Measurements from ENCODE around the gene CYB561.

Gene CYB561

DNA sequence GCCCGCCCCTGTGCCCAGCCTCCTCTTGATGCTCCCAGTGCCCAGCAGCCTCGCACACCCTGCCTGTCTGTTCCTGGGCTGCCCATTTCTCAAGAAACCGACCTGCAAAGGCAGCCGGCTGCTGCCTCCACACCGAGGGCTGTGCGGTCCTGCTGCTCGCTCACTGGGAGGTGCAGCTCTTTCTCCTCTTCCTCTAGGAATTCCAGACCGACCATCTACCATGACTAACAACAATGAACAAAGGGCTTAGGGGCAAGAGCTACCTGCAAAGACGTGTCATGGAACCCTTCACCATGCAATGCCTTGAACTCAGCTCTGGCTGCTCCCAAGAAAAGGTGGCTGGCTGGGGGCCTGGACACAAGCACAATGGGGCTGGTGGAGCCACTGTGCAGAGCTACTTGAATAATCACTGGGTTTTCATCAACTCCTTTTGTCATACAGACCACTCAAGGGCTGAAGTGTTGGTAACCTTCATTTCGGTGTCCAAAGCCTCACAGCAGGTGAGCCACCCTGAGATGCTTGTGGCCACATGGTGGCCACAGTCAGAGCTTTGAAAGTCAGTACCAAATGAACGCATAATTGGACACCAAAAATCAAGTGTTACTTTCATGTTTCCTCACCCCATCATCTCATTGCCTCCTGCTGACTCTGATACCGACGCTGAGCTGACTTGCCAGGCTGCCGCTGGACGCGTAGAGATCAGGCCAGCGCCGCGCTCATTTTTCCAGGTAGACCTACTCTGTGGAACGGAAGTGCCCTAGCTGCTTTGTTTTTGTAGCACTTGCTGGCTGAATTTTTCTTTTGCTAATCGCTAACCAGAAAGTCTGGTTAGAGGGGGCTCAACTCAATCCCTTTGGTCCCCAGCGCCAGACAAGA, 19.8 kb downstream of the CYB561 start:
- no peak for TF ChIP-seq POLR2A (IDR thresholded peaks at IDR 0.05; ENCODE audit: low read depth, low read length)
- no peak for DNase-seq (ENCODE audit: insufficient read length, low spot score)
- no peak for FAIRE-seq

DNA sequence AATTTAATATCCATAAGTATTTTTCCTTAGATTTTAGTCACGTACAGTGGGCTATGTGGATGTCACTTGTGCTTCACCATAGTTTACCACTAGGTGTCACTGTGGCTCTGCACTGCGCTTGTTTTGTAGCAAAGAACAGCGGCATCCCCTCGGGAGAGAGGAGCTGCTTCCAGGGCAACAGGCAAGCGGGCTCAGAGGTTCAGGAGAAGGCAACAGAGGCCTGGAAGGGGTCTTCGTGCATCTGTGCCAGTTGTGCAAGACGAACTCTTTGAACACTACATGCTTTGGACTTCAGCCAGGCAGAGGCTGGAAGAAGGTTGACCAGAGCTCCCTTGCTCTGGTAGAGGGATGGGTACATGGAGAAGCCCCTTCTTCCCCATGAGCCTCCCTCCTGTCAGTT, 20.6 kb downstream of the CYB561 start:
- DNase-seq (ENCODE audit: insufficient read length, low spot score) (peak; percentile 83), FAIRE-seq (peak; percentile 64)
- no peak for TF ChIP-seq POLR2A (IDR thresholded peaks at IDR 0.05; ENCODE audit: low read depth, low read length)

DNA sequence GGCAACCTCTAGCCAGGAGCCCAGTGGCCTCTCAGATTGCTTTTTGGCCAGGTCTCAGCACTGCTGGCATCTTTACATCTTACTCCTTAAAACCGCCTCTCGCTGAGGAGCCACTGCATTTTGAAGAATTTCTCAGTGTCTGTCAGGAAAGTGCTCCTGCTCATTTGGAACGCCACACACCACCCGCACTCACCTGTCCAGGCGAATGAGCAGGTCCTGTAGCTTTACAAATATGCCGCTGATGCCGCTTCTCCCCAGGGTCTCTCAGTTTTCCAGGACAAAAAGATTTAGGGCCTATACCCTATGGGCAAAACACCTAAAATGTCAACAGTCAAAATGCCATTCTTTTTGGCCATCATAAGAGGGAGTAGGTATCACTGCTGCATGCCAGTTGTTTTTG, 22.1 kb downstream of the CYB561 start:
- DNase-seq (ENCODE audit: insufficient read length, low spot score): no peak
- no peak for FAIRE-seq
- TF ChIP-seq POLR2A (IDR thresholded peaks at IDR 0.05; ENCODE audit: low read depth, low read length): no peak

GRCh38 chr17:63423251-63423950, 22.7 kb downstream of the CYB561 start:
- DNase-seq (ENCODE audit: insufficient read length, low spot score): no peak
- no peak for TF ChIP-seq POLR2A (IDR thresholded peaks at IDR 0.05; ENCODE audit: low read depth, low read length)
- no peak for FAIRE-seq

GRCh38 chr17:63421681-63422645, 24.1 kb downstream of the CYB561 start:
- no peak for FAIRE-seq
- no peak for TF ChIP-seq POLR2A (IDR thresholded peaks at IDR 0.05; ENCODE audit: low read depth, low read length)

DNA sequence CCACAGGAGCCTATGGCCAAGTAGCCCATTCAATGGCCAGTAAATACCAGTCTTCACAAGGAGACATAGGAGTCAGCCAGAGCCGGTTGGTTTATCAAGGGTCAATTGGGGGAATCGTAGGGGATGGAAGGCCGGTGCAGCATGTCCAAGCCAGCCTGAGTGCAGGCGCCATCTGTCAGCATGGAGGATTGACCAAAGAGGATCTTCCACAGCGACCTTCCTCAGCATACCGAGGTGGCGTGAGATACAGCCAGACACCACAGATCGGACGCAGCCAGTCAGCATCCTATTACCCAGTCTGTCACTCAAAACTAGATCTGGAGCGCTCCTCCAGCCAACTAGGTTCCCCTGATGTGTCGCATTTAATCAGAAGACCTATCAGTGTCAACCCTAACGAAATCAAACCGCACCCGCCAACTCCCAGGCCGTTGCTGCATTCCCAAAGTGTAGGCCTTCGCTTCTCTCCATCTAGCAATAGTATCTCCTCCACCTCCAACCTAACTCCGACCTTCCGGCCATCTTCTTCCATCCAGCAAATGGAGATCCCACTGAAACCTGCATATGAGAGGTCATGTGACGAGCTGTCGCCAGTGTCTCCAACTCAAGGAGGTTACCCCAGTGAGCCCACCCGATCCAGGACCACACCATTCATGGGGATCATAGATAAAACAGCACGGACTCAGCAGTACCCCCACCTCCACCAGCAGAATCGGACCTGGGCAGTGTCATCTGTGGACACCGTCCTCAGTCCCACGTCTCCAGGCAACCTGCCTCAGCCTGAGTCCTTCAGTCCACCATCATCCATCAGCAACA, 25.0 kb downstream of the CYB561 start:
- no peak for FAIRE-seq
- no peak for TF ChIP-seq POLR2A (IDR thresholded peaks at IDR 0.05; ENCODE audit: low read depth, low read length)
- no peak for DNase-seq (ENCODE audit: insufficient read length, low spot score)

More at GRCh38 chr17:63421681-63422645, 24.1 kb downstream of the CYB561 start:
- DNase-seq (ENCODE audit: insufficient read length, low spot score): no peak

DNA sequence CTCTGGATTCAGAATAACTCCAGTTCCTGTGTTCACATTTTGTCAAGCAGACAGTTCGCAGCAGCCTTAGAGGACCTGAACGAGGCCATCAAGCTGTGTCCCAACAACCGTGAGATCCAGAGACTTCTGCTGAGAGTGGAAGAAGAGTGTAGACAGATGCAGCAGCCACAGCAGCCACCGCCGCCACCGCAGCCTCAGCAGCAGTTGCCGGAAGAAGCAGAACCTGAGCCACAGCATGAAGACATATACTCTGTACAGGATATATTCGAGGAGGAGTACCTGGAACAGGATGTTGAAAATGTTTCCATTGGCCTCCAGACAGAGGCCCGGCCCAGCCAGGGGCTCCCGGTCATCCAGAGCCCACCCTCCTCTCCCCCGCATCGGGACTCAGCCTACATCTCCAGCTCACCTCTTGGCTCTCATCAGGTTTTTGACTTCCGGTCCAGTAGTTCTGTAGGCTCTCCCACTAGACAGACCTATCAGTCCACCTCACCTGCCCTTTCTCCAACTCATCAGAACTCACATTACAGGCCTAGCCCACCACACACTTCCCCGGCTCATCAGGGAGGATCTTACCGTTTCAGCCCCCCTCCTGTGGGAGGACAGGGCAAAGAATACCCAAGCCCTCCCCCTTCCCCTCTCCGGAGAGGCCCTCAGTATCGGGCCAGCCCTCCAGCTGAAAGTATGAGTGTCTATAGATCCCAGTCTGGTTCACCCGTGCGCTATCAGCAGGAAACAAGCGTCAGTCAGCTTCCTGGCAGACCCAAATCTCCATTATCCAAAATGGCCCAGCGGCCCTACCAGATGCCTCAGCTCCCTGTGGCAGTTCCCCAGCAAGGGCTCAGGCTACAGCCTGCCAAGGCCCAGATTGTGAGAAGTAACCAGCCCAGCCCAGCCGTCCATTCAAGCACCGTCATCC, 25.9 kb downstream of the CYB561 start:
- TF ChIP-seq POLR2A (IDR thresholded peaks at IDR 0.05; ENCODE audit: low read depth, low read length): no peak
- no peak for DNase-seq (ENCODE audit: insufficient read length, low spot score)
- no peak for FAIRE-seq

GRCh38 chr17:63419398-63419797, 26.7 kb downstream of the CYB561 start:
- no peak for TF ChIP-seq POLR2A (IDR thresholded peaks at IDR 0.05; ENCODE audit: low read depth, low read length)

GRCh38 chr17:63418540-63418939, 27.6 kb downstream of the CYB561 start:
- FAIRE-seq: no peak
- no peak for TF ChIP-seq POLR2A (IDR thresholded peaks at IDR 0.05; ENCODE audit: low read depth, low read length)

More at GRCh38 chr17:63419398-63419797, 26.7 kb downstream of the CYB561 start:
- FAIRE-seq: no peak
- no peak for DNase-seq (ENCODE audit: insufficient read length, low spot score)

GRCh38 chr17:63414222-63414621, 31.9 kb downstream of the CYB561 start:
- FAIRE-seq: no peak
- TF ChIP-seq POLR2A (IDR thresholded peaks at IDR 0.05; ENCODE audit: low read depth, low read length): no peak
- no peak for DNase-seq (ENCODE audit: insufficient read length, low spot score)

More at GRCh38 chr17:63418540-63418939, 27.6 kb downstream of the CYB561 start:
- DNase-seq (ENCODE audit: insufficient read length, low spot score): no peak

- TF ChIP-seq POLR2A (IDR thresholded peaks at IDR 0.05; ENCODE audit: low read depth, low read length): no peak
- DNase-seq (ENCODE audit: insufficient read length, low spot score): no peak
- FAIRE-seq: no peak
Observed at GRCh38 chr17:63413128-63413527, 33.0 kb downstream of the CYB561 start.

DNA sequence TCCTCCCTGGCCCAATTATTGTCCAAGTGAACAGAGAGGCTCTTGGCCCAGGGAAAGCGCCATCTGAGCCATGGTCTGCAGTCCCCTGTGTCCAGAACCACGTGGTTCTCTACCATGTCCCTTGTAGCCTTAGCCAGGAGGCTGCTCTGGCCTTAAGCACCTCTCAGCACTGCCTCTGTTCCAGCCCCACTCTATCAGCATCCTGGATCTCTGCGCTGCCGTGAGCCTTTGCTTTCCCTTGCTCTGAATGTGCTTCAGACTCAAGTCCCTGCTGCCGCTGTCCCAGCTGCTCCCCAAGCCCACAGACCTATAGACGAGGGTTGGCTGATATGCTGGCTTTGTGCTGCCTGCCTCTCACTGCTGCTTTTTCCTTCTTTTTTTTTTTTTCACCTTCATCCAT, 33.9 kb downstream of the CYB561 start:
- no peak for FAIRE-seq
- no peak for DNase-seq (ENCODE audit: insufficient read length, low spot score)

More for the DNA sequence above, 33.9 kb downstream of the CYB561 start:
- no peak for TF ChIP-seq POLR2A (IDR thresholded peaks at IDR 0.05; ENCODE audit: low read depth, low read length)
